ENCODE measurements around the gene SLC48A1. TPM values are rescaled to one million over a fixed set of nuclear protein-coding genes. Genes with fewer than 3 reads are reported as not detected.

SLC48A1 gene
- total RNA-seq, 2 donors from 2014 or later, result 22.1 to 28.9 TPM

DNA sequence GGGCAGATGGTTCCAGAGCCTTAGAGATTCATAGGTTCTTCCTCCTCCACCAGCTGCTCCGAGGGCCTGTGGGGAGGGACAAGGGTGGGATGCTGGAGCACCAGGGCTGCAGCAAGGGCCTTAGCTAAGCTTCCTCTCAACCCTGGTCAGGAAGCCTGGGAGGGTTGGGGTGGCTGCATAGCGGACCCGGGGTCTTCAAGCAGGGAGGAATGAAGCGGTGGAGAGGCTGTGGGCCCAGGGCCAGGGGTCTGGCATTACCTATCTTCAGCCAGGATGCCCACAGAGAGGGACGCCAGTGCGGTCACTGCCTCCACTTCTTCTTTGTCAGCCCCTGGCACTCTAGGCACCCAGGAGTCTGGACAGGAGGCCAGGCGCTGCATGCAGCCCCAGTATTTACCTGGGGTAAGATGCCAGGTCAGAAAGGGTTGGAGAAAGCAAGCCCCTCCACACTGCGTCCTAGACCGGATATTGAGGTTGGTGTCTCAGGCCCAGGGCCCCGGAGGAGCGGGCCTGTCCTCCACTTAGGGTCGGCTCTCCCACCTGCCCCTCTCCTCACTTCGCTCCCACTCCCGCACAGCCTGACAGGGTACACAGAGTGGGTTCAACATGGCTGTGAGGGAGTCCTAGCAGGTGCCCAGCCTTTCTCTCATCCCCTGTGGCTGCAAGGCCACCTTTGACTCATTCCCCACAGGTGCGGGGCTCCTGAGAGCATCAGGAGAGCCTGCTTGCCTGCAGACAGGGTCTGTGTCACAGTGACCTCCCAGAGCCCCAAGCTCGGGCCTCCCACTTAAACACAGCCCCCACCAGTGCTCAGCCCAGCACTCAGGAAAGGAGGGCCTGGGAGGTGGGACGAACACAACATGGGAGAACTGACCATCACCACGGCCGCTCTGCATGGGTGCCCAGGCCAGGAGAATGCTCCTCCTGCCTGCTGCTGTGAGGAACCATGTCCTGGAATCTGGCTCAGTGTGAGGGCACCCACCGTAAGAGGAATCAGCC is 11.1 kb downstream of the SLC48A1 start:
- intact Hi-C loops (cut with DNase I), result no loop called here
- no peak for DNase-seq
- no peak for ATAC-seq

DNA sequence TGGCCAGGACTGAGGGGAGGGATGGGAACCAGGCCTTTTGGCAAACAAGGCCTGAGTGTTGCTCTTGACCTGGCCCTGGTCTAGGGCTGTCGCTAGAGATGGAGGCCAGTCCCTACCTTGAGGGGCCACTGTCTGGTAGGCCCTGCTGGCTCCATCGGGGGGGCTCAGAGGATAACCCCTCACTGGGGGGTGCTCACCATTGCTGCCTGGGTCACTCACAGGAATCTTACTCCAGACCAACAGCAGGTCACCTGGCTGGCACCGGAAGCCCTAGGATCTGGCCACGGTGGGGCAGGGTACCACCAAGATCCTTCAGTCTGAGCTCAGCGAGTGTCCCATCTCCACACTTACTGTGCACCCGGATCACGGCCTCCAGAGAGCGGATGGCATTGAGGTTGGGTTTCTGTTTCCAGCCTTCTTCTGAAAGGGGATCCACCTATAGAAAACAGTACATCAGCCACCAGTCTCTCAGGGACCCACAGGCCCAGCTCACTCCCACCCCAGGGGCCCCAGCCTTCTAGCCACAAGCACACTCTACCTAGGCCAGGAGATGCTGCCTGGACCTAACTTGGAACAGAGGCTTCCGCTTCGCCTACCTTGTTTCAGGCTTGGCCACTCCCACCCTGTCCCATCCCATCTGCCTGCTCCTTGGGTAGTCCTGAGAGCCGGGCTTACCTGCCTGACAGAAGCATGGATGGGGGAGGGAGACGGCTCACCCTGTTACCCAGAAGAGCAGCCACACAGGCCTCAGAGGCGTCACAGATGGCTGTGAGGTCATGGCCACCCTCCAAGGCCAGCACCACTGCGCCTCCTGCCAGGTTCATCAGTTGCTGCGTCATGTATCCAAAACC is 12.2 kb downstream of the SLC48A1 start:
- intact Hi-C loops (cut with DNase I), result no loop called here
- ATAC-seq, result no peak

DNA sequence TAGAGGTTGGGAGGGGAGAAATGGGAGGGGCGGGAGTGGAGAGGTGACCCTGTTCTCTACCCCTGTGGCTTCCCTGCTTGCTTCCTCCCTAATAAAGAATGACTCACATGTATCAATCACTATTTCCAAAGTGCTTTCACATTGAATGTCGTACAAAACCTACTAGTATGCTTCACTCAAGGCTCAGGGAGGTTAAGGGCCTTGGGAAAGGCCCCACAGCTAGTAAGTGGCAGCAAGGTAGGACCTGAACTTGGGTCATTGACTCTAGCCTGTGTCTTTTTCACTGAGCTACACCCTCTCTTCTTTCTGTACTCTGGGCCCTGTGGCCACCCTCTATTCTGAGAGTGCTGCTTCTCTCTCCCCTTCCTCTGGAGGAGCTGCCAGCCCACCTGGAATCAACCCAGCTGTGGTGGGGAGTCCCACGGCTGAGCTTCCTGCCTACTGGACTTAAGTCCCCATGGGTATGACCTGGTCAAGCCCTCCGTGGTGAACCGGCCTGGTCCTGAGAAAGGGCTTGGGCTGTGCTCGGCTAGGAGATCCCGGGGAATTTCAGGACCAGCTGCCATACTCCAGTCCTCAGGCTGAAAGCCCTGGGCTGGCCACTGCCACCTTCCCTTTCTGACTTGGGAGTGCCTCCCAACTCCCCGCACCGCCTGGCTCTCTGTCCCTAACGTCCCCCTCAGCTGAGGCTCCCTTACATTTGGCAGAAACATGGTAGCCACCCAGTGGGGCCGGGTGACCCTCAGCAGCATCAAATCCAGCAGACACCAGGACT is 13.0 kb downstream of the SLC48A1 start:
- DNase-seq (no peak), ATAC-seq (no peak)
- intact Hi-C loops (cut with DNase I), result no loop called here

More for the DNA sequence above, 12.2 kb downstream of the SLC48A1 start:
- DNase-seq, result no peak

DNA sequence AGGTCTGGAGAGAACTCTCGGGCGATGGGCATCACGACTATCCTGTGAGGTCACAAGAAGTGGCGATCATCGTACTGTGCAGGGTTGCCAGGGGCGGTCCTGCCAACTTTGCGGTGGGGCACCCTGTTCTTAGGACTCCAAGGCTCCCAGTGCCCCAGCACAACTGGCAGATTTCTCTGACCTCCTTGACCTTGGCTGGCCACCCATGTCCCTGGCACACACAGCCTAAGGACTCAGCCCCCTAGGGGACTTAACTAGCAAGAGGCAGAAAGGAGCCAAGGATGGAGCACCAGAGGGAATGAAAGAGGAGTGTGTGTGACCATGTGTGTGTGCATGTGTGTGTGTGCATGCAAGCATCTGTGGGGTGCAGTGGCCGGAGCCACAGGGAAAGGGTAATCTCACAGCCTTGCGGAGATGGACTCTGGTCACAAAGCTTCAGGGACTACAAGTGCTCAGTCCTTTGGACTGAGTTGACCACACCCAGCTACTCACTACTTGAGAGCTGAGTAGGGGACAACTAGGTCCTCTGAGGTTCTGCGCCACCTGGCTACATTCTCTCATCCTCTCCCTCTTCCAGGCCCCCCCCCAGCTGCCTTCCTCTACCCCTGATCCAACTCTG is 13.7 kb downstream of the SLC48A1 start:
- ATAC-seq (no peak), DNase-seq (no peak)
- intact Hi-C loops (cut with DNase I), result no loop called here

DNA sequence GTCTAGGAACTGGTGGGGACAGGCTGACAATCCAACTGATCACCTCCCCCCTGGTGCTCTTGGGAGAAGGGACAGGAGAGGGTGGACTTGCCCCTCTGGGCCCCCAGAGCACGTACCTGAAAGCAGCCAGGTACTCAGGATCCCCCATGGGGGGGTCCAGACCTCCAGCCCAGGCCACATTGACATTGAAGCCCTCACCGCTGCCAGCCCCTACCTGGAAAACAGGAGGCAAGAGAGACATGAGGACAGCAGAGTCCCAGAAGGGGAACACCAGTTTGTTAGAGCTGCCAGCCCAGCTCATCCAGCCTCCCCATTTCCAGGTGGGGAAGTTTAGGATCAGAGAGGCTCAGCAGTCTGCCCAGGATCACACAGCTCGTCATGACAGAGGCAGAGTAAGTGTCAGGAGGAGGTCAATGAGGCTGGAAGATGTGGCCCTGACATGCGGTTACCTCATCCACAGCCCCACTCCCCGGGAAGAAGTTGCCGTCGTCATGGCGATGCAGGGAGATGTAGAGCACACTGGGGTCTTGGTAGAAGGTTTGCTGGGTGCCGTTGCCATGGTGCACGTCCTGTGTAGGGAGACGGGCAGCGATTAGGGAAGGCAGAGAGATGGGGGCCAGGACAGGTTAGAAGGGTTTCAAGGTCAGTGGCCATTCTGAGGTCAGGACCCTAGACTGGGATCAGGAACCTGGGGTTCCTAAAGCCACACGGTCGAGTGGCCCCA is 14.7 kb downstream of the SLC48A1 start:
- intact Hi-C loops (cut with DNase I), result no loop called here
- ATAC-seq (no peak), DNase-seq (no peak)

DNA sequence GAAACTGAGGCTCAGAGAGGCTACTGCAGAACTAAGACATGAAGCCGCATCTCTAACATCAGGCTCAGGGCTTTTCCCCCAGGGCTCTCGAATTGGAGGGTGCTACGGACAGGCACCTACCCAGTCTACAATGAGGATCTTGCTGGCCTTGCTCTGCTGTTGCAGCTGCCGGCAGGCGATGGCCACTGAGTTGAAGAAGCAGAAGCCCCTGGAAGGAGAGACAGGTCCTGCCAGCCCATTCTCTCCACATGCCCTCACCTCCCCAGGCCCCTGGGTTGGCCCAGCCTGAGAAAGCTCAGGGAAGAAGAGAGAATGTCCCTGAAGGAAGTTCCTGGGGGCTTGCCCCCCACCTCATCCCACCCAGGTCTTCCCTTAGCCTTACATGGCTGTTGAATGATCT is 16.1 kb downstream of the SLC48A1 start:
- no peak for DNase-seq
- intact Hi-C loops (cut with DNase I), result no loop called here

DNA sequence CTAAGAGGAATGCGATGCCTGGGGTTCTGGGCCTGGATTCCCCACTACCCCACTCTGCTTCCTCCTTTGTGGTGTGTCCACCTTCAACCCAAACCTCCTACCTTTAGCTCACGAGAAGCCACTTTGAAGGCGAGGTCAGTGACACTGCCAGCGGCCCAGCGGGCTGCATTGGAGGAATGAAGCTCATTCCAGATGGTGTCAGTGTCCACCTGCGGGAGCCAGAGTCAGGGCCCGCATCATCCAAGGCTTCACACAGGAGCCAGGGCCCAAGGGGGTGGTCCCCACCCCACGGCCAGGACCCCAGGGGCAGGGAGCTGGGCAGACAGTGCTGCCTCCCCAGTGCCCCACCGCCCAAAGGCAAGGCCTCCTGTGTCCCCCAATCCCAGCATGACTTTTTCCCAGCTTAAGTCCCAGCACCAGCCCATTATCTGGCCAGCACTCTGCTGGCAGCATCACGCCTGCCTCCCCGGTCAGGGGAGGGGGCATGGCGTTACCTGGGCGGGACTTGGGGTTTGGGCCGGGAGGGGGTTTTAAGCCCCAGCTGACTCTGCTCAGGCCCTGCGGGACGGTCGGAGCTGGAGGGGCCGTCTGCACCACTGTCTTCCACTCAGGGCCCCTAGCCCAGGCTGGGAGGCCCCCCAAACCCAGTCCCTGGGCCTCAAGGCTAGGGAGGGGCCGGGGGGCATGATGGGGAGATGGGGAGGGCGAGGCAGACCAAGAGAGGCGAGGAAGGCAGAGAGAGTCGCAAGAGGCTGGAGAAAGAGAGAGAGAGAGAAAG is 16.9 kb downstream of the SLC48A1 start:
- intact Hi-C loops (cut with DNase I), result no loop called here
- no peak for DNase-seq
- ATAC-seq, result no peak

More for the DNA sequence above, 16.1 kb downstream of the SLC48A1 start:
- ATAC-seq, result no peak

DNA sequence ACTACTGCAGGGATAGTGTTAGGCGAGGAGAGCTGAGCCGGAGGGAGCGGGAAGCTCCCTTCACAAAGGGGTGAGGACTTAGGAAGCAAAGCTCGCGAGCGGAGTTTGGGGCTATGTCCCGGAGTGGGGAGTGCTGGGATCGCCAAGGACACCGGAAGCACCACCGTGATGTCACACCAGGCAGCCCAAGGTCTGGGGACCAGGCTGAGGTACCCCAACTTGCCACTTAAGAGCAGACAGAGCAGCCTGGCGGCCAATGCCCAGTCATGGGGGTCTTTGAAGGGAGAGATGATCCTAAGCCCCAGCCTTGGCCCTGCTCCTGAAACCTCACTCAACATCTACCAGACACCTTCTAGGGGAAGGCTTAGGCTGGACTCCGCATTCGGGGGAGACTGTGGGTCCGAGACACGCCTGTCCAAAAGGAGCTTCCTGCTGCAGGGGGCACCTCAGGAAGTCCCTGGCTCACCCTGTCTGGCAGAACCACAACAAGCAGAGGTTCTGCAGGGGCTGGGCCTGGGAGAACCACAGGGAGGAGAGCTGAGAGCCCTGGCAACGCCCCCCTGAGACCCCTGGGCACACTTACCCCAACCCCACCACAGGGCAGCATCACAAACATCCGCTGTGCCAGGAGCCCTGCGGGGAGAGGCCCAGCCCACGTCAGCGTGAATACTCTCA is 17.8 kb downstream of the SLC48A1 start:
- intact Hi-C loops (cut with DNase I), result no loop called here
- no peak for DNase-seq
- no peak for ATAC-seq

DNA sequence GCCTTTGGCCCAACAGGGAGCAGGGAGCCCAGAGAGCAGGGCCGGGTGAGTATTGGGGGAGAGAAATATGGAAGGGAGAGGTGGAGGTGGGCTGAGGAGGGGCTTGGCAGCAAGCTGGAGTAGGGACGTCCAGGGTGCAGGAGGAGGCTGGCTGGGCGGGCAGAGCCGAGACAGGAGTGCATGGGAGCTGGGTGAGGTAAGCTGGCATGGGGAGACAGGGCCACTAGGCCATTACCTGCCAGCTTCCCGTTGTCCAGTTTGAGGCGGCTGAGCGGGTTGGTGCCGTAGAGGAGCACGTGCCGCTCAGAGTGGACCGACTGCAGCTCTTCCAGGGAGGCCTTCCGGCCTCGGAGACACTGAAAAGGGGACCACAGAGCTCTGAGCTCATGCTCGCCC is 18.3 kb downstream of the SLC48A1 start:
- DNase-seq (no peak), ATAC-seq (no peak)
- intact Hi-C loops (cut with DNase I), result no loop called here

DNA sequence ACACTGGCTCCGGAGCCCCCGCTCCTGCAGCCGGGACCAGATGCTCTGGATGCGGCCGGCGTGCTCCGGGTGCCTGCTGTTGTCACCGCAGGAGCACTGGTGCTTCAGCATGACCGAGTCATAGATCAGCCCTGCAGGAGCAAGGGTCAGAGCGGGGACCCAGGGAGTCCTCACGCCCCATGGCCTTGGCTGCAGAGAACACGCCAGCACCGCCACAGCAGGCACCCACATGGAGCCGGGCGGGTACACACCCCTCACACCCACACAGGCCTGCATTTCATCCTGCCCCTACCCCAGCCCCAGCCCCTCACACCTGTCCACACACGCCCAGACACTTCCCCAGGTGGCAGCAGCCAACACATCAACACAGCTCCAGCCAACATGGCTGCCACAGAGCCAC is 18.8 kb downstream of the SLC48A1 start:
- ATAC-seq (no peak), DNase-seq (no peak)
- intact Hi-C loops (cut with DNase I), result no loop called here

DNA sequence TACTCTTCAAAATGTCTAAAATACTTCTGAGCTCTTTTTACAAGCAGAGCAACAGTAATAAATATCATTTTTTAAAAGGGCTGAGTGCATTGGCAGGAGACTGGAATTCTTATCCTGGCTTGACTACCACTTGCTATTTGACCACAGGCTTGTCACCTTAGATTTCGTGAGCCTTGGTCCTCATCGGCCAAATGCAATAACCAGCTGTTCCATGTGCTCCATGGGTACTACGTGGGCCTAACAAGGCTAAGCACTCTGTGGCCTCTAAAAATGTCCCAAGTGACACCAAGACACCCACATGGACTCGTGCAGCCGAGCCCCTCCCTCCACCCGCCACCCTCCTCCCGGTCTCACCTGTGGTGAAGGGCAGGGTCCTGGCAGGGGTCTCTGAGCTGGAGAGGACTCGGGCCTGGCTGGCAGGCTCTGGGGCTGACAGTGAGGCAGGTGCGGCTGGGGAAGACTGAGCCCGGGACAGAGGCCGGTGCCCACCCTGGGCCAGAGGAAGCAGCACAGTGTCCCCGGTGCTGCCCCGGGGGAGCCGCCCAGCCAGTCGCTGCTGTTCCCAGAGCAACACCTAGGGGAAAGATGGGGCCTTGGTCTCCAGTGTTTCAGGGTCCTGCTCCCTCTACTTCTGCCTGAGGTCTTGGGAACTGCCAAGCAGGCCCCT is 20.1 kb downstream of the SLC48A1 start:
- ATAC-seq, result no peak
- DNase-seq, result no peak
- intact Hi-C loops (cut with DNase I), result no loop called here

DNA sequence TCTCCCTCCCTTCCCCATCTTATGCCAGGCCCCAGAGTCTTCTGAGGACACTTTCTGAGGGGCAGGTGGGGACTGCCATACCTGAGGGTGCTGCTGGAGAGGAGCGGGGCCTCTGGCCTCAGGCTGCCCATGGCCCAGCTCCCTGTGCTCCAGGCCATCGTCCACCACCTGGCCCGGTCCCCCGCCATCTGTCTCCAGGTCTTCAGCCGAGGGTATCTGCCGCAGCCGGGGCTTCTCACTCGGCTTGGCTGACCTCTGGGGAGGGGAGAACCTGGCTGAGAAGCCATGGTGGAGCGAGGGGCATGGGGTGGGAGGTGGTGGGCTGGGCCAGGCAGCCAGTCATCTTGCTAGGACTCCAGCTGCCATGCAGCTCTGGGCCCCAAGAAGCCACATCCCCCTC is 21.6 kb downstream of the SLC48A1 start:
- ATAC-seq (no peak), DNase-seq (no peak)
- intact Hi-C loops (cut with DNase I), result loop anchor here in 1 of 2 donors (5.0 kb wide), 1 partner anchor 43 kb away; no protein-coding TSS in a partner anchor

DNA sequence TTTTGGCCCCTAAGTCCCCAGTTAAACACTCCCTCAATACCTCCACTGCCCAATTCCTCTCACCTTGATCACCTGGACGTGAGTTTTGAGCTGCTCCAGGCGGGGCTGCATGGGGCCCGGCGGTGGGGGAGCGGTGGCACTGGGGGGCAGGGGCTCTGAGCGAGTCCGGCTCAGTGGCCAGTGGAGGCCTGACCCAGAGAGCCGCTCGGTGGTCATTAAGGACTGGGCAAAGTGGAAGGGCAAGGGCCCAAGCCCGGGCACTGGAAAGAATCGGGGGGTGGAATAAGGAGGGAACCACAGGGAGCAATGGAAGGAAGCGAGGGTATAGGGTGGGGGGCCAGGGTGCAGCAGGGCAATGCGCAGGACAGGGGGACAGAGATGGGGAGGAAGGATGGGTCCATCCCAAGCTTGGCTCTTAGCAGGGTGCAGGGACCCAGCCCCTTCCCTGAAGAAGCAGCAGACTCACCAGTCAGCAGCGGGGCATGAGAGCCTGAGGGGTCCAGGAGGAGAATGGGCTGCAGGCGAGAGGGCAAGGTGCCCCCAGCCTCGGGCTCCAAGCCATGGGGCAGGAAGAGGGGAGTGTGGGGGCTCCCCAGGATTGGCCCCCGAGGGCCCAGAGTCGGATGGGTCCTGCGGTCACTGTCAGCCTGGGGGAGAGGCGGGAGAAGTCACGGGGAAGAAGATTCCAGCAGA is 22.2 kb downstream of the SLC48A1 start:
- intact Hi-C loops (cut with DNase I), result loop anchor here in 1 of 2 donors (5.0 kb wide), 1 partner anchor 42 kb away; no protein-coding TSS in a partner anchor
- ATAC-seq (no peak), DNase-seq (no peak)

DNA sequence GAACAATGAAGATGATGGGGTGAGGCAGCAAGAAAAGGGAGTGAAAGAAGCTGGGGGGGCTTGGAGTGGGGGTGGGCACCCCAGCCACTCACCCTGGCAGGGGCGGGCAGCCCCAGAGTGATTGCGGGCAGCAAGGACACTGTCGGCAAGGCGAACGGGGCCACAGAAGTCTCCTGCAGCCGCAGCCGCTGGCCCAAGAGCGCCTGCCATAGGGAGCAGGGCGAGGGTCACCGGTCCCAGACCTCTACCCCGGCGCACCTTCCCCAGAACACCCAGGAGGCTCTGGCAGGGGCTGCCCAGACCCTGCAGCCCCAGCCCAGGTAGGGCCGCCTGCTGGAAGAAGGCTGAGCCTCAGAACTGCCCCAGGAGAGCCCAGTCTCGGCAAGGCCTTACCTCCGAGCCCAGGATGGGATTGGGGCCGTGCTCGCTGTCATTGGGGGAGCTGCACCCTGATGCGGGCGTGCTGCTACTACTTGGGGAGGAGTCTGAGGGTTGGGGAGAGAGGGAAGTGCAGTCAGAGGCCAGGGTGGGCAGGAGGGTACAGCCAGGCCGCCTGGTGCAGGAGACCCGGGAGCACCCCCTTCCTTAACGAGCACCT is 22.9 kb downstream of the SLC48A1 start:
- ATAC-seq (no peak), DNase-seq (no peak)
- intact Hi-C loops (cut with DNase I), result loop anchor here in 1 of 2 donors (5.0 kb wide), 1 partner anchor 41 kb away; no protein-coding TSS in a partner anchor

DNA sequence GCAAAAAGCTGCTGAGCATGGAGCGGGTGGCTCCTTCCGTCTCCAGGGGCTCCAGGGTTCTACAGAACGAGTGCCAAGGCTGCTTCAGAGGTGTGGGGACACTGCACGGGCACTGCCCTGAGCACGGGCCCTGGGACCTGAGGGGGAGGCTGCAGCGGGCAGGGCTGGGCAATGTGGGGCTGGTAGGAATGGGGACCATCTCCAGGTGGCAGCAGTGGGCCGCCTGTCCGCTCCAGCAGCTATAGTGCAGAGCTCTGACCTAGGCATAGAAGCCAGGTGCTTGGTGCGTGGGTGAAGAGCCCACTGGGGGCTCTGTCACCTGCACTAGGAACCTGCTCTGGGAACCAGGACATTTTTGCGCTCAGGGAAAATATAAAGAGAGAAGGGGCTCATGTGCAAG is 24.4 kb downstream of the SLC48A1 start:
- DNase-seq (no peak), ATAC-seq (no peak)
- intact Hi-C loops (cut with DNase I), result loop anchor here in 1 of 2 donors (5.0 kb wide), 1 partner anchor 40 kb away; no protein-coding TSS in a partner anchor

Measured in left cardiac atrium (tissue), 4 donors.